AG04449 (cell line): Measurements from ENCODE around the gene PTPN1.

Experiments
- CTCF ChIA-PET: fragments of 350-600 bp; formaldehyde crosslinking; extraction: SDS; loops from one replicate; lab custom pipeline; 2021; ENCODE audit warnings: antibody characterized with exemption; lab: Yijun Ruan, JAX
- POLR2A ChIA-PET: fragments of 400-600, 350-600 bp; formaldehyde crosslinking; extraction: SDS; loops from one replicate; lab custom pipeline; 2020; ENCODE audit warnings: antibody characterized with exemption, inconsistent platforms; lab: Yijun Ruan, JAX
- DNase-seq: peaks from one replicate; pipeline ENCODE4 v3.0.0-alpha.2; 2010; ENCODE audit warnings: low read depth, low spot score
- H3K4me3 ChIP-seq: 2 replicates; pipeline ENCODE4 v1.5.1; 2011; ENCODE audit warnings: low read depth, mild to moderate bottlenecking, control low read depth, low read length
- CTCF ChIP-seq: IDR thresholded peaks from one replicate; pipeline ENCODE4 v1.5.1; 2011; ENCODE audit warnings: mild to moderate bottlenecking, moderate library complexity, low read length, control low read depth, inconsistent platforms; ENCODE audit not compliant: insufficient read depth; ENCODE audit errors: missing control alignments

PTPN1 gene

GRCh38 chr20:50545126-50545525 lies 34.9 kb downstream of the PTPN1 start:
- ChIA-PET POLR2A (no interaction called here), CTCF (interaction anchor here (1.3 kb wide), 1 partner anchor 11 kb away, joined by 4 read pairs; no protein-coding TSS in a partner anchor)
- no peak overlapping the region for H3K4me3 ChIP-seq
- no peak for TF ChIP-seq CTCF
- DNase-seq: no peak

DNA sequence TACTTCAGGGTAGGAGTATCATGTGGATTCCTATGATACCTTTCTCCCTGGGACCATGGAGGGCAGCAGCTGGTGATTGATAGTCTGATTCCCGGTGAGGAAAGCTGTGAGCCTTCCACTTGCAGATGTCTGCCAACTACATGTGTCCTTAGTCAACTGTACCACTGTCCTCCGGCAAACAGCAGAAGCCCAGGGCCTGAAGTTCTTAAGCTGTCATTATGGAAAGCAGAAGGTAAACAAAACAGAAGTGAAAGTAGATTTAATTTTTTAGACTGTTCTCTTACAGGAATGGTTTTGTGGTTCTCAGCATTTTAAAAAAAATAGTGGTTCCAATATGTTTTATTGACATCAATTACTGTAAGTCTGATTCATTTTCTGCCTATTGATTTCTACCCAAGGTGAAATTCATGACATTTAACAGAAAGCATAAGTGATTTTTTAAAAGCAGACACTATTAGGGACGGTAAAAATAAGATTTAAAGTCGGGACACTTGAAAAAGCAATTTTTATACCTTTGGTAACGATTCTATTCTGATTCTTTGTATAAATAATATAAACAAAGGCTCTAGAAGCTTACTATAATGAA lies 36.6 kb downstream of the PTPN1 start:
- ChIA-PET POLR2A (no interaction called here), CTCF (interaction anchor here (0.6 to 1.5 kb wide), 7 partner anchors 10 to 203 kb away, joined by 3 to 4 read pairs (median 3); no protein-coding TSS in a partner anchor)
- no peak overlapping the region for H3K4me3 ChIP-seq
- DNase-seq: no peak
- no peak for TF ChIP-seq CTCF

- POLR2A ChIA-PET: interaction anchor here (0.7 kb wide), 1 partner anchor 324 kb away, joined by 3 read pairs; no protein-coding TSS in a partner anchor
- CTCF ChIA-PET: interaction anchor here (1.0 to 1.7 kb wide), 5 partner anchors 12 to 462 kb away, joined by 3 to 4 read pairs (median 3); no protein-coding TSS in a partner anchor
These were observed 37.8 kb downstream of the PTPN1 start for GRCh38 chr20:50547964-50548363.

GRCh38 chr20:50548396-50548795 lies 38.2 kb downstream of the PTPN1 start:
- no peak for DNase-seq
- ChIA-PET CTCF (interaction anchor here (1.0 to 1.7 kb wide), 4 partner anchors 13 to 463 kb away, joined by 3 to 4 read pairs (median 4); no protein-coding TSS in a partner anchor), POLR2A (interaction anchor here (0.7 kb wide), 1 partner anchor 324 kb away, joined by 3 read pairs; no protein-coding TSS in a partner anchor)
- no peak overlapping the region for H3K4me3 ChIP-seq
- TF ChIP-seq CTCF: no peak

More at GRCh38 chr20:50547964-50548363, 37.8 kb downstream of the PTPN1 start:
- no peak for TF ChIP-seq CTCF
- DNase-seq: no peak
- H3K4me3 ChIP-seq: no peak overlapping the region

DNA sequence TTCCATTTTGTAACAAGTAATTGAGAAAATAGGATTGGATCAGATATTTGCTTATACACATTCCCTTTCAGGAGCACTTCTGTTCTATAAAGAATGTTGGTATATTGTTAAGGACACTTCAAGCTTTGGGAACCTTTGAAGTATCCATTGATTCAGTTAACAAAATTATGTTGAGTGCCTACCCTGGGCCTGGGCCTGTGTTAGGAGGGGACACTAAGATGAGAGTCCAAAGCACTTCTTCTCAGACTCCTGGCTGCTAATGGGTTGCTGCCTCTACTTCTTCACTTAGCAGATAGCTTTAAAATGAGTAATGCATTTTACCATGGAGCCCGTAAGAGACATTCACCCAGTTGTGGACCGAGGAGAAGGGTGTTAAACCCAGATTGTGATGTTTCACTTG lies 40.3 kb downstream of the PTPN1 start:
- DNase-seq: no peak
- H3K4me3 ChIP-seq: no peak overlapping the region
- TF ChIP-seq CTCF: no peak
- CTCF ChIA-PET: interaction anchor here (0.7 to 1.8 kb wide), 6 partner anchors 11 to 365 kb away, joined by 3 to 5 read pairs (median 3); no protein-coding TSS in a partner anchor
- POLR2A ChIA-PET: no interaction called here

DNA sequence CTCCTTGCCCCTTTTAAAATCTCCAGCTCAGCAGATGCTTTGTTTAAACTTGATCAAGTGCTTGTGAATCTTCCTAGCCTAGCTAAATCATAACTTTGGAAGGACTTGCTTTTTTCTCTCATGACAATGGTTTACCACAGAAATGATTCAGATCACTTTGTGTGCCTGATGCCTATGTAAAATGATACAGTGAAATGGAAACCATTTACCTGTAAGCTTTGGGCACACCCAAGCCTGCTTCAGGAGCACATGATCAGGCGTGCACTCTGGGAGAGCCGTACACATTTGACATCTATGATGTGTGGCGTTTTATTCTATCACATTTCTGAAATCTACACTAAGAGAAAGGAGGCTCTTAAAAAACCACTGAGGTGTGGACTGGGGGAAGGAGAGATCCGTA lies 41.1 kb downstream of the PTPN1 start:
- no peak for TF ChIP-seq CTCF
- CTCF ChIA-PET: interaction anchor here (0.7 to 1.8 kb wide), 5 partner anchors 10 to 366 kb away, joined by 3 to 5 read pairs (median 3); no protein-coding TSS in a partner anchor
- POLR2A ChIA-PET: no interaction called here
- no peak overlapping the region for H3K4me3 ChIP-seq
- no peak for DNase-seq
